K562 (cell line): ENCODE results near the gene TSPAN11. TPM values are rescaled to one million over a fixed set of nuclear protein-coding genes. Genes with fewer than 3 reads are reported as not detected.

Experiments
- ATAC-seq: fragments of 200-7000 bp; cut with Tn5 transposase; 3 replicates; pipeline ENCODE4 v1.9.1; 2020; ENCODE audit warnings: moderate library complexity
- BruUV-seq: library from RNA; stranded (reverse); fragments of 400-500 nt; replicated peaks from 2 replicates; lab custom pipeline; 2021; lab: Mats Ljungman, UMichigan
- CTCF ChIA-PET: fragments of 300-600 bp; formaldehyde crosslinking; extraction: SDS; loops from one replicate; lab custom pipeline; 2021; ENCODE audit warnings: low intra/inter-chr PET ratio; lab: Yijun Ruan, JAX
- POLR2A ChIA-PET: fragments of 300-600, 350-650 bp; sonication (Branson Sonifier 250); formaldehyde crosslinking; extraction: SDS; loops from one replicate; lab custom pipeline; 2021; ENCODE audit warnings: antibody characterized with exemption, inconsistent platforms; lab: Yijun Ruan, JAX
- DNase-seq, 4 experiments: peaks; one replicate each; pipeline versions ENCODE4 v3.0.0 to v3.0.0-alpha.2; 2011 to 2018; ENCODE audit warnings: low spot score in 3 of 4, mixed read lengths in 3 of 4; ENCODE audit errors: extremely low read depth in 1 of 4
- FAIRE-seq: peaks from 2 replicates; lab custom pipeline; 2011; peaks lifted over from hg19 to GRCh38; lab: Jason Lieb, UNC
- H2AFZ ChIP-seq: 2 replicates; pipeline ENCODE4 v1.6.0; 2011; ENCODE audit warnings: low read depth, low read length, control low read depth, inconsistent platforms
- H3K27ac ChIP-seq: fragments of 200-600 bp; 3 replicates; pipeline ENCODE4 v1.8.0; 2011; ENCODE audit warnings: low read depth, mild to moderate bottlenecking, control low read depth, inconsistent platforms, low read length, moderate library complexity, mixed read lengths; ENCODE audit errors: extremely low read depth
- H3K27me3 ChIP-seq, 2 experiments: fragments of 300-600 bp in 1 of 2; 2 replicates in 1 of 2; 3 replicates in 1 of 2; pipeline versions ENCODE4 v1.6.0 to v1.8.0; 2011; ENCODE audit warnings: inconsistent platforms in 2 of 2, low read length in 2 of 2, mild to moderate bottlenecking in 1 of 2, mixed read lengths in 1 of 2, moderate library complexity in 1 of 2; ENCODE audit not compliant: control insufficient read depth in 2 of 2, insufficient read depth in 2 of 2
- H3K36me3 ChIP-seq: fragments of 300-600 bp; 3 replicates; pipeline ENCODE4 v1.8.0; 2011; ENCODE audit warnings: mild to moderate bottlenecking, low read length, inconsistent platforms; ENCODE audit not compliant: control insufficient read depth, insufficient read depth
- H3K4me1 ChIP-seq, 2 experiments: fragments of 200-600 bp in 1 of 2; replicated peaks in 1 of 2; 2 replicates in 1 of 2; 3 replicates in 1 of 2; pipeline versions ENCODE4 v1.5.1 to v1.8.0; 2011; ENCODE audit warnings: inconsistent platforms in 2 of 2, low read length in 2 of 2, mild to moderate bottlenecking in 1 of 2, mixed read lengths in 1 of 2, moderate library complexity in 1 of 2; ENCODE audit not compliant: control insufficient read depth in 2 of 2, insufficient read depth in 2 of 2
- H3K4me2 ChIP-seq: 2 replicates; pipeline ENCODE4 v1.6.1; 2011; ENCODE audit warnings: low read length, control low read depth, inconsistent platforms, mixed read lengths; ENCODE audit not compliant: insufficient read depth
- H3K4me3 ChIP-seq: fragments of 200-600 bp; sonication (generic), shearing (Covaris generic); 2 replicates; pipeline ENCODE4 v1.5.1; 2016; ENCODE audit warnings: control low read depth, inconsistent platforms
- H3K79me2 ChIP-seq: fragments of 200-600 bp; 3 replicates; pipeline ENCODE4 v1.8.0; 2011; ENCODE audit warnings: low read length, inconsistent platforms; ENCODE audit not compliant: control insufficient read depth, insufficient read depth
- H3K9ac ChIP-seq, 2 experiments: 2 replicates each; pipeline versions ENCODE4 v1.6.0 to v1.6.1; 2011; ENCODE audit warnings: low read depth in 2 of 2, low read length in 2 of 2, control low read depth in 1 of 2, inconsistent platforms in 1 of 2, mild to moderate bottlenecking in 1 of 2, mixed read lengths in 1 of 2; ENCODE audit not compliant: insufficient read depth in 1 of 2
- H3K9me1 ChIP-seq: one replicate; pipeline ENCODE4 v1.6.0; 2011; ENCODE audit warnings: inconsistent platforms, mild to moderate bottlenecking, low read length, moderate library complexity; ENCODE audit not compliant: control insufficient read depth, insufficient read depth
- H3K9me3 ChIP-seq: replicated peaks from 2 replicates; pipeline ENCODE4 v1.5.1; 2011; ENCODE audit warnings: low read depth, low read length, inconsistent platforms; ENCODE audit not compliant: control insufficient read depth, insufficient read depth
- H4K20me1 ChIP-seq: replicated peaks from 2 replicates; pipeline ENCODE4 v1.6.1; 2011; ENCODE audit warnings: low read length, inconsistent platforms, mixed read lengths; ENCODE audit not compliant: control insufficient read depth, insufficient read depth
- CBX3 ChIP-seq, 2 experiments: IDR thresholded peaks; 1 replicate in 1 of 2; 2 replicates in 1 of 2; pipeline ENCODE4 v1.6.1; 2012; ENCODE audit warnings: inconsistent platforms in 2 of 2, low read length in 2 of 2, borderline replicate concordance in 1 of 2, control low read depth in 1 of 2
- EGR1 ChIP-seq: fragments of 450-650 bp; conservative IDR thresholded peaks from 2 replicates; pipeline ENCODE4 v1.6.1; 2017; ENCODE audit warnings: mild to moderate bottlenecking
- GABPB2 ChIP-seq: fragments of 250-450 bp; sonication (Bioruptor Pico); conservative IDR thresholded peaks from 2 replicates; pipeline ENCODE4 v1.5.1; 2021; ENCODE audit warnings: mild to moderate bottlenecking
- KAT2B ChIP-seq: IDR thresholded peaks from one replicate; pipeline ENCODE4 v1.6.1; 2012; ENCODE audit warnings: low read depth, mild to moderate bottlenecking, control low read depth, inconsistent platforms, low read length, moderate library complexity
- MEF2D ChIP-seq: conservative IDR thresholded peaks from 2 replicates; pipeline ENCODE4 v1.6.1; 2016; ENCODE audit warnings: low read depth, missing genetic modification characterization, missing compliant biosample characterization
- PHF20 ChIP-seq: fragments of 450-650 bp; IDR thresholded peaks from 2 replicates; pipeline ENCODE4 v1.6.1; 2018; ENCODE audit not compliant: partially characterized antibody
- SOX6 ChIP-seq: fragments of 450-650 bp; IDR thresholded peaks from 2 replicates; pipeline ENCODE4 v1.6.1; 2014; ENCODE audit warnings: mild to moderate bottlenecking
- ZNF347 ChIP-seq: fragments of 450-650 bp; formaldehyde crosslinking; IDR thresholded peaks from 2 replicates; pipeline ENCODE4 v1.4.0; 2020; ENCODE audit warnings: low read depth, mild to moderate bottlenecking, moderate library complexity
- ZNF431 ChIP-seq: sonication (generic); formaldehyde crosslinking; IDR thresholded peaks from 2 replicates; pipeline ENCODE4 v1.8.0; 2022; ENCODE audit warnings: mild to moderate bottlenecking, missing genetic modification reagents
- WGBS: fragments of 100-300 bp; shearing (Covaris generic); methylation state at CpG from one replicate; pipeline ENCODE4 v1.1.6; 2016; ENCODE audit warnings: low coverage, mixed read lengths; ENCODE audit not compliant: insufficient coverage; ENCODE audit errors: missing lambda C conversion rate; 5-methylcytosine and 5-hydroxymethylcytosine counted together
- in situ Hi-C: fragments of 300-500 bp; cut with MboI; formaldehyde crosslinking; loops from 4 replicates; pipeline ENCODE4 v1.15.0; 2018; ENCODE audit warnings: inconsistent platforms, mixed read lengths
- intact Hi-C: fragments of 100-400 bp; cut with micrococcal nuclease; formaldehyde crosslinking; loops from 2 replicates; pipeline ENCODE4 v1.14.2; 2022
- polyA plus RNA-seq, 8 experiments: library from polyadenylated mRNA; depleted of rRNA in 4 of 8; stranded (reverse) in 5 of 8; unstranded in 3 of 8; fragments of >200 nt; fragmentation: Nextera tagmentation in 2 of 8; fragmentation: Illumina TruSeq in 1 of 8; extraction: Ambion mirVana in 2 of 8; extraction: Trizol in 1 of 8; gene quantifications; 2 replicates each; pipeline versions ENCODE4 v1.2.1 to v1.2.3, GENCODE V29; 2011 to 2014; ENCODE audit warnings: inconsistent platforms in 1 of 8, missing spikeins in 1 of 8
- total RNA-seq, 7 experiments: library from RNA; depleted of rRNA in 6 of 7; stranded (reverse); fragments of >200 nt in 6 of 7; fragmentation: Illumina TruSeq in 2 of 7; extraction: Trizol in 2 of 7; gene quantifications; 2 replicates each; pipeline versions ENCODE4 v1.2.1 to v1.2.3, GENCODE V29; 2011 to 2021; ENCODE audit warnings: low replicate concordance in 1 of 7
- TF ChIP-seq, protein P1 (sequence below): fragments of 200-800 bp; sonication (Bioruptor generic); IDR thresholded peaks from 2 replicates; pipeline ENCODE4 v1.6.1; 2017; ENCODE audit warnings: missing genetic modification characterization, missing compliant biosample characterization
- TF ChIP-seq, protein P2 (sequence below): fragments of 250-450 bp; sonication (Bioruptor Pico); IDR thresholded peaks from 2 replicates; pipeline ENCODE4 v1.8.0; 2021; ENCODE audit warnings: moderate library complexity, mild to moderate bottlenecking, inconsistent platforms
- TF ChIP-seq, protein P3 (sequence below), 2 experiments: fragments of 450-650 bp; conservative IDR thresholded peaks; 2 replicates each; pipeline ENCODE4 v1.6.1; 2017; ENCODE audit warnings: mild to moderate bottlenecking in 2 of 2, moderate library complexity in 2 of 2

TSPAN11 gene
- total and polyA plus RNA-seq, 9 of the 15 experiments (the other 6 are each of a cell fraction or from before 2014, with no cell fraction given), result not detected

DNA sequence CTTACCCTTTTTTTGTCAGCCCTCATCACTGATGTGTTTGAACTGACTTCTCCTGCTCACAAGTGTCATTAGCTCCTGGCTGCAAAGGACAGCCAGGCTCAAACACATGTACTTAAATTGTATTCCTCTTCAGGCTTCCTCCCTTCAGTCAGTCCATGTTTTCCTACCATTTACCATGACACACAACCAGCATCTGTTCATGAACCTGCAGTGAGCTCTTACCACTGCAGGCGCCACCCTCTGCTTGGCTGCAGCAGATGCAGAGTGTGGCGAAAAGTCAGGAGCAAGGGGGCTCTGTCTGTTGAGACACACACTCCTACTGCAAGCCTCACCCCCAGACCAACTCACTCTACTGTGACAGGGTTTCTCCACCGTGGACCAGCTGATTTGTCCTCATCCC is 70.2 kb downstream of the TSPAN11 start (continued):
- TF ChIP-seq, protein P1, sequence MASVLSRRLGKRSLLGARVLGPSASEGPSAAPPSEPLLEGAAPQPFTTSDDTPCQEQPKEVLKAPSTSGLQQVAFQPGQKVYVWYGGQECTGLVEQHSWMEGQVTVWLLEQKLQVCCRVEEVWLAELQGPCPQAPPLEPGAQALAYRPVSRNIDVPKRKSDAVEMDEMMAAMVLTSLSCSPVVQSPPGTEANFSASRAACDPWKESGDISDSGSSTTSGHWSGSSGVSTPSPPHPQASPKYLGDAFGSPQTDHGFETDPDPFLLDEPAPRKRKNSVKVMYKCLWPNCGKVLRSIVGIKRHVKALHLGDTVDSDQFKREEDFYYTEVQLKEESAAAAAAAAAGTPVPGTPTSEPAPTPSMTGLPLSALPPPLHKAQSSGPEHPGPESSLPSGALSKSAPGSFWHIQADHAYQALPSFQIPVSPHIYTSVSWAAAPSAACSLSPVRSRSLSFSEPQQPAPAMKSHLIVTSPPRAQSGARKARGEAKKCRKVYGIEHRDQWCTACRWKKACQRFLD, result no peak
- TF ChIP-seq EGR1 (no peak), ZNF431 (CRISPR knock-in tag) (no peak)
- TF ChIP-seq, all 486 proteins: peak for 0

DNA sequence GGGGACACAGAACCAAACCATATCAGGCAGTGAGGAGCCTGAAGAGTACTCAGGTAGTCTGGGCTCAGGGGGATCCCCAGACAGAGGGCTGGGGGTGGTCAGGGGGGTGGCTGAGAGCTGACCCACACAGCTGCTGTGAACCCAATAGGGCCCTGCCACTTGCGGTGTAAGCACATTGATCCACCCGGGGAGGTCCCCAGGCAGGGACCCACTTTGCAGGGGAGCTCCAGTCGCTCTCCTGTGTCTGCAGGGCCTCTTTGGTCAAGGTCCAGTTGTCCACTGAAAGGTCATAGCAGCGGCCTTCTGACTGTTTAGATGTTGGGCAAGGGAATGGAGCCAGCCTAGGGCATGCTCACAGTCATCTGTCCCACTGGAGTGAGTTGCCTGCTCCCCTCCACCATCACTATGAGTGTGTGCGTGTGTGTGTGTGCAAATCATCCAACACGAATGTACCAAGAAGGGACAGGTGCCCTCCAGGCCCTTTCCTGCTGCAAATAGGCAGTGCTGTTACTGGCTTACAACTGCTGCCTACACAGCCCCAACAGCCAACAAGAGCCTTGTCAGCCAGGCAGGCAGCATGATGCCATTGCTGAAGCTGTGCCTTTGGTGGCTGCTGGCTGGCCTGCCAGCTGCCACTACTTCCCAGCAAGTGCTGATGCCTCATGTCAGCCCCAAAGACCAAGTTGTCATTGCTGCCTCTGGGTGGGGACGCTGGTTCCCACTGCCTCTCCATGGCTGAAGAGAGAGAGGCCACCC is 71.3 kb downstream of the TSPAN11 start:
- Histone ChIP-seq H3K4me1 (no peaks in the 10 kb centered on the region), H2AFZ (no peak overlapping the region), H3K9ac (no peak overlapping the region; a peak in 1 of 4 replicates), H3K27me3 (peaks cover 7 to 63% of the 10 kb centered on the region in 2 experiments; a peak in 4 of 5 replicates), H3K4me2 (no peak overlapping the region), H3K4me3 (no peak overlapping the region), H4K20me1 (0 out of 2 replicates have a peak, but pooled peaks cover 7% of the 10 kb centered on the region), H3K9me3 (no peaks in the 10 kb centered on the region), H3K9me1 (no peaks in the 10 kb centered on the region), H3K27ac (no peak overlapping the region), H3K79me2 (no peaks in the 10 kb centered on the region), H3K36me3 (no peaks in the 10 kb centered on the region)
- WGBS, result 1% methylated on average over 6 of the region's 7 CpGs
- in situ Hi-C loops (no loop called here), intact Hi-C loops (no loop called here)
- CTCF ChIA-PET, result no interaction called here
- no TSS peak for BruUV-seq
- DNase-seq (no peak), FAIRE-seq (no peak), ATAC-seq (no peak)
- POLR2A ChIA-PET, result interaction anchor here (0.6 to 1.1 kb wide), 2 partner anchors 9 to 25 kb away, joined by 3 to 4 read pairs; no protein-coding TSS in a partner anchor
- TF ChIP-seq SOX6 (no peak), MEF2D (tag) (no peak), ZNF347 (no peak), GABPB2 (CRISPR knock-in tag) (no peak), KAT2B (no peak), PHF20 (no peak), CBX3 (IDR thresholded peaks at IDR 0.05; ENCODE audit: borderline replicate concordance in 1 of 2, low read length in 2 of 2) (no peak)
- TF ChIP-seq, protein P2, sequence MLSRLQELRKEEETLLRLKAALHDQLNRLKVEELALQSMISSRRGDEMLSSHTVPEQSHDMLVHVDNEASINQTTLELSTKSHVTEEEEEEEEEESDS, result no peak
- TF ChIP-seq, protein P3, sequence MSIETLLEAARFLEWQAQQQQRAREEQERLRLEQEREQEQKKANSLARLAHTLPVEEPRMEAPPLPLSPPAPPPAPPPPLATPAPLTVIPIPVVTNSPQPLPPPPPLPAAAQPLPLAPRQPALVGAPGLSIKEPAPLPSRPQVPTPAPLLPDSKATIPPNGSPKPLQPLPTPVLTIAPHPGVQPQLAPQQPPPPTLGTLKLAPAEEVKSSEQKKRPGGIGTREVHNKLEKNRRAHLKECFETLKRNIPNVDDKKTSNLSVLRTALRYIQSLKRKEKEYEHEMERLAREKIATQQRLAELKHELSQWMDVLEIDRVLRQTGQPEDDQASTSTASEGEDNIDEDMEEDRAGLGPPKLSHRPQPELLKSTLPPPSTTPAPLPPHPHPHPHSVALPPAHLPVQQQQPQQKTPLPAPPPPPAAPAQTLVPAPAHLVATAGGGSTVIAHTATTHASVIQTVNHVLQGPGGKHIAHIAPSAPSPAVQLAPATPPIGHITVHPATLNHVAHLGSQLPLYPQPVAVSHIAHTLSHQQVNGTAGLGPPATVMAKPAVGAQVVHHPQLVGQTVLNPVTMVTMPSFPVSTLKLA (conservative IDR thresholded peaks at IDR 0.05), result no peak
